Measurements from ENCODE around the gene RNF138. TPM values are rescaled to one million over a fixed set of nuclear protein-coding genes. Genes with fewer than 3 reads are reported as not detected.
"Not testable (repeated sequence)": the region's sequence is repeated elsewhere in the genome, so short reads cannot be mapped to it uniquely, and the experiment has no call there.

The RNF138 gene
- total RNA-seq, 2 experiments from 2014 or later, result 84.4 to 85.1 TPM

- H3K27me3 Mint-ChIP-seq, result peaks cover 2% of the 10 kb centered on the region
- no peak overlapping the region for H3K27ac Mint-ChIP-seq
- no peak overlapping the region for H3K4me3 Mint-ChIP-seq
- intact Hi-C loops (cut with DNase I, micrococcal nuclease), result no loop called here
- no peaks in the 10 kb centered on the region for H3K9me3 Mint-ChIP-seq (ENCODE audit: low read depth)
- CTCF ChIA-PET, result interaction anchor here (0.6 kb wide), 1 partner anchor 103 kb away, joined by 3 read pairs; no protein-coding TSS in a partner anchor
- ATAC-seq (no peak), DNase-seq (no peak)
- POLR2A ChIA-PET, result no interaction called here
- no peaks in the 10 kb centered on the region for H3K36me3 Mint-ChIP-seq (ENCODE audit: low read depth)
- no peaks in the 10 kb centered on the region for H3K4me1 Mint-ChIP-seq
Measured at GRCh38 chr18:32173654-32174053, 82.0 kb downstream of the RNF138 start.

DNA sequence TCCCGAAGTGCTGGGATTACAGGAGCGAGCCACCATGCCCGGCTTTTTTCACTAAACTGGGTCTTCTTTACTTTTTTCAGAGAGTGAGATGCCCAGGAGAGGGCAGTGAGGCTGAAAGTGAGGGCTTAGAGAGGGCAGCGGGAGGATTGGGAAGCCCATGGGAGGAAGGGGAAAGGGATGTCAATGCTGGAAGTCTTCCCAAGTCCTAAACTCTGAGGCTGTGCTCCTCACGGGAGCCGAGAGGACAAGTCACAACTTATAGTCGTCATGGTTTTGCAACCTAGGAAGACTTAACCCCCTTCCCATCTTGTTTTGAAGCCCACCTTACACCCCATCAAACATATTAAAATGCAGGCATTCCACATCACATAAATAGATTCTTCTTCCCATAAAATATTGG is 83.0 kb downstream of the RNF138 start:
- Mint-ChIP-seq H3K27ac (no peak overlapping the region), H3K4me1 (no peaks in the 10 kb centered on the region), H3K27me3 (peaks cover 2% of the 10 kb centered on the region), H3K36me3 (ENCODE audit: low read depth) (no peaks in the 10 kb centered on the region), H3K9me3 (ENCODE audit: low read depth) (no peaks in the 10 kb centered on the region), H3K4me3 (no peak overlapping the region)
- ChIA-PET POLR2A (no interaction called here), CTCF (interaction anchor here (0.6 kb wide), 1 partner anchor 381 kb away, joined by 3 read pairs; no protein-coding TSS in a partner anchor)
- intact Hi-C loops (cut with DNase I, micrococcal nuclease), result no loop called here
- ATAC-seq, result no peak
- DNase-seq, result no peak

DNA sequence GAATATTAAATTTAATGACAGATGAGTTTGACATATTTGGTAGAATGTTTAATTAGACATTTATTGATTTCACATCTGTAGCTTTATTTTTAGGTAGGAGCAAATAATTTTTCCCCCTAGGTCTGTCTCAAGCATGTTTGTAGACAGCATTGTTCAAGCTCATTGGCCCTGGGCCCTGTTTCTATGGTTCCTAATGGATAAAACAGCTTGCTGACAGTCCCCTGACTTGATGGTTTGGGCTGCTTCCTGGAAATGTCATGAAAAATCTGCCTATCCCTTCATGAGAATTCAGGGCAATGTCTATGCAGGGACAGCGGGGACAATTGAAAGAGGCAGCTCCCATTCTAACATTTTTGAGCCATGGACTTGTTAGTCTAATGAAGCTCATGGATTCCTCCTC is 83.6 kb downstream of the RNF138 start:
- ChIA-PET CTCF (interaction anchor here (0.6 kb wide), 2 partner anchors 181 to 380 kb away, joined by 3 read pairs; no protein-coding TSS in a partner anchor), POLR2A (no interaction called here)
- Mint-ChIP-seq H3K4me3 (no peak overlapping the region), H3K9me3 (ENCODE audit: low read depth) (no peaks in the 10 kb centered on the region), H3K4me1 (no peaks in the 10 kb centered on the region), H3K27ac (no peak overlapping the region), H3K36me3 (ENCODE audit: low read depth) (no peaks in the 10 kb centered on the region), H3K27me3 (peaks cover 2% of the 10 kb centered on the region)
- DNase-seq (no peak), ATAC-seq (no peak)
- intact Hi-C loops (cut with DNase I, micrococcal nuclease), result no loop called here

GRCh38 chr18:32176745-32177144 is 85.1 kb downstream of the RNF138 start:
- H3K36me3 Mint-ChIP-seq (ENCODE audit: low read depth); DNase-seq; intact Hi-C loops (cut with DNase I, micrococcal nuclease); ATAC-seq; H3K9me3 Mint-ChIP-seq (ENCODE audit: low read depth); POLR2A ChIA-PET; H3K27me3 Mint-ChIP-seq; H3K4me3 Mint-ChIP-seq; CTCF ChIA-PET; H3K4me1 Mint-ChIP-seq; H3K27ac Mint-ChIP-seq: not testable (repeated sequence)

DNA sequence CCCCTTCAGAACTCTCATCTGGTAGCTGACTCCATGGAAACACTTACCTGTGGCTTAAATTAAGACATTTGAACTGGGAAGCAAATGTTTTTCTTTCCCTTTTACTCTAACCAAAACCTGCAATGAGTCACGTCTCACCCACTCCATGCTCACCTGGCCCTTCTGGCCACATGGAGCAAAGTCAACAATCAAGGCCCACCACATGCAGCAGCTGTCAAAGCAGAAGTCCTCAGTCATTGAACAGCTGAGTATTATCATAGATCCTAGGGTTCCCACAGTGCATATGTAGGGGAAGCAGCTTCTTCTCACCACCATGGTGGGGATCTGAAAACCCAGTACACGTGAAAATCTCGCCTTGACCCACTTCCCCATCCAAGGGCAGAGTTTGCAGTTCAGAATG is 85.9 kb downstream of the RNF138 start:
- Mint-ChIP-seq H3K4me3 (no peak overlapping the region), H3K4me1 (no peaks in the 10 kb centered on the region), H3K9me3 (ENCODE audit: low read depth) (no peaks in the 10 kb centered on the region), H3K36me3 (ENCODE audit: low read depth) (no peaks in the 10 kb centered on the region), H3K27me3 (peaks cover 2% of the 10 kb centered on the region), H3K27ac (no peak overlapping the region)
- no peak for DNase-seq
- CTCF ChIA-PET, result no interaction called here
- intact Hi-C loops (cut with DNase I, micrococcal nuclease), result no loop called here
- POLR2A ChIA-PET, result no interaction called here
- ATAC-seq, result no peak

Other genes starting within 250 kb of the RNF138 start
- 10 to 100 TPM; 23.3 to 24.2 TPM for gene TRAPPC8, start 148.7 kb upstream of the RNF138 start, total RNA-seq
- gene RNF125, start 73.0 kb upstream of the RNF138 start, total RNA-seq, result 10 to 100 TPM; 21.6 to 22.2 TPM
- not detected for gene MEP1B, start 98.2 kb downstream of the RNF138 start, total RNA-seq